ENCODE data around the gene KDR.

The KDR gene

DNA sequence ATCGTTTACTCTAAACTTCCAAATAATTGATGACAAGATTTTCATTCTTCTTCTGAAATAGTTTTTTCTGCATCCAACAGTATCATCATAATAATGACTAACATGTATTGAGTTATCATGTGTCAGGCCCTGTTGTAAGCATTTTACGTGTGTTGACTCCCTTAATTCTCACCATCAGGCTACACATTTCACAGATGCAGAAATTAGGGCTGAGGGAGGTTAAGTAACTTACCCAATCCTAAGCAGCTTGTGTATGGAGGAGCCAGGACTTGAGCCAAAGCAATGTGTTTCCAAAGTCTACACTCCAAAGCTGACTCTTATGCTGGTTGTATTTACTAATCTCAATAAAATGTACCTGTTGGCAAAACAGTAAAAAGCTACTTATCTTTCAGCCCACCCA, 11.2 kb upstream of the KDR start:
- H3K27ac ChIP-seq = no peak overlapping the region
- TF ChIP-seq ZFX (IDR thresholded peaks at IDR 0.05) = no peak

DNA sequence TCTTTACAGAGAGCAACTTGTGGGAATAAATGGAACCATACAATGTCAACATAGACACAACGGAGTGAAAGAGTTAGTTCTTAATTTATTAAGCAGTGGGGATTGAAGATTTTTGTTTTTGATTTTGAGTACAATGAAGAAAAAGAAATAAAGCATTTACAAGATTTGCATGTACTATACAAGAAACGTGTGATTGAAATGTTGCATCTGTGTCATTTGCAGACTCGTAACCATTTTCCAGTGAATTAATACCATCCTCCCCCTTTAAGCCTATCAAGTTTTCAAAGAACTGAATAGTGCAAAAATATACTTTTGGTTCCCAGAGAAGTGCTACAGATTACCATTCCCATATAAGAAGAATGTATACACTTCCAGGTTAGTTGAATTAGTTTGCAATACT, 8.6 kb upstream of the KDR start:
- TF ChIP-seq ZFX (IDR thresholded peaks at IDR 0.05) = no peak
- TF ChIP-seq, protein P1, sequence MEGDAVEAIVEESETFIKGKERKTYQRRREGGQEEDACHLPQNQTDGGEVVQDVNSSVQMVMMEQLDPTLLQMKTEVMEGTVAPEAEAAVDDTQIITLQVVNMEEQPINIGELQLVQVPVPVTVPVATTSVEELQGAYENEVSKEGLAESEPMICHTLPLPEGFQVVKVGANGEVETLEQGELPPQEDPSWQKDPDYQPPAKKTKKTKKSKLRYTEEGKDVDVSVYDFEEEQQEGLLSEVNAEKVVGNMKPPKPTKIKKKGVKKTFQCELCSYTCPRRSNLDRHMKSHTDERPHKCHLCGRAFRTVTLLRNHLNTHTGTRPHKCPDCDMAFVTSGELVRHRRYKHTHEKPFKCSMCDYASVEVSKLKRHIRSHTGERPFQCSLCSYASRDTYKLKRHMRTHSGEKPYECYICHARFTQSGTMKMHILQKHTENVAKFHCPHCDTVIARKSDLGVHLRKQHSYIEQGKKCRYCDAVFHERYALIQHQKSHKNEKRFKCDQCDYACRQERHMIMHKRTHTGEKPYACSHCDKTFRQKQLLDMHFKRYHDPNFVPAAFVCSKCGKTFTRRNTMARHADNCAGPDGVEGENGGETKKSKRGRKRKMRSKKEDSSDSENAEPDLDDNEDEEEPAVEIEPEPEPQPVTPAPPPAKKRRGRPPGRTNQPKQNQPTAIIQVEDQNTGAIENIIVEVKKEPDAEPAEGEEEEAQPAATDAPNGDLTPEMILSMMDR (conservative IDR thresholded peaks at IDR 0.05) = no peak
- no peak overlapping the region for H3K27ac ChIP-seq

DNA sequence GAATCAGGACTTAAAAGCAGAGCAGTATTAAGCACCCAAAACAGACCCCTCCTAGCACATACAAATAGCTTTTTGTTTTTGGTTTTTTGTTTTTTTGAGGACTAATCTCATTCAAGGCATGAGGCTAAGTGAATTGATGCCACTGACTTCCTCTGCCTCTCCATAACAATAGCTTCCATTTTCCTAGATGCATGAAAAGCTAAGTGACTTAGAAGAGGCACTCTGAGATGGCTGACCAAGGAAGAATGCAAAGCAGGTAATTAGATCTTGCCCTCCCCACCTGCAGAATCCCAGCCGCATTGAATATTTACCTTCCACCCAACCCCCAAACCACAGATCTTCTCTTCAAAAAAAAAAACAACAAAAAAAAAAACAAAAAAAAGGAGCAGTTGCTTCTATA, 7.4 kb upstream of the KDR start:
- TF ChIP-seq, protein P1 (conservative IDR thresholded peaks at IDR 0.05) = no peak
- no peak for TF ChIP-seq ZFX (IDR thresholded peaks at IDR 0.05)
- H3K27ac ChIP-seq = no peak overlapping the region

DNA sequence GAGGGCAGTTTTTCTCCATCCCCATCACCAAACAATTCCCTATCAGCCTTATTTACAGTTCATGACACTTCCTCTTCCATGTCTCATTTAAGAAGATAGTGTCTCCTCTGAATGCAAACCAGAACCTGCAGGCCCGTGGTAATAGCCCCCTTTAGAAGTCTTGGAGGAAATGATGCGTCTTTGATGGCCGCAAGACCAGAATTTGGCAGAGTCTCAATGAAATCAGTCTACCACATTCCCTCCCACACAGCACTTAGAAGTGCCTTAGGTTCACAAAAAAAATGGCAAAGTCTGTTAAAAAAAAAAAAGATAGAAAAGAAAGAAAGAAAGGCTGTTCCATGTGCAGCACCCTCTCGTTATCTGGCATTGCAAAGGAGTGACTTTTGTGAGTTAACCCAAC, 2.1 kb upstream of the KDR start:
- no peak overlapping the region for H3K27ac ChIP-seq
- TF ChIP-seq, protein P1 (conservative IDR thresholded peaks at IDR 0.05) = no peak
- TF ChIP-seq ZFX (IDR thresholded peaks at IDR 0.05) = no peak

DNA sequence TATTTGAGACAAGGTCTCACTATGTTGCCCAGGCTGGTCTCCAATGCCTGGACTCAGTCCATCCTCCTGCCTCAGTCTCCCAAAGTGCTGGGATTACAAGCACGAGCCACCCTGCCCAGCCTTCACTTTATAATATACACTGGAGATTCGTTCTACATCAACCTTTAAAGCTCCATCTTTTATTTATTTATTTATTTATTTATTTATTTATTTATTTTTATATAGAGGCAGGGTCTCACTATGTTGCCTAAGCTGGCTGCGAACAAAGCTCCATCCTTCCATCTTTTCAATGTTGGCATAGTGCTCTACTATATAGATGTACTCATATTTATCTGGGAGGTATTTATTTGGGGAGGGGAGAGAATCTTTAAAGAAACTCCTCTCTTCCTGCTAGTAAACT, 1.7 kb upstream of the KDR start:
- H3K27ac ChIP-seq = no peak overlapping the region
- TF ChIP-seq, protein P1 (conservative IDR thresholded peaks at IDR 0.05) = no peak
- no peak for TF ChIP-seq ZFX (IDR thresholded peaks at IDR 0.05)

DNA sequence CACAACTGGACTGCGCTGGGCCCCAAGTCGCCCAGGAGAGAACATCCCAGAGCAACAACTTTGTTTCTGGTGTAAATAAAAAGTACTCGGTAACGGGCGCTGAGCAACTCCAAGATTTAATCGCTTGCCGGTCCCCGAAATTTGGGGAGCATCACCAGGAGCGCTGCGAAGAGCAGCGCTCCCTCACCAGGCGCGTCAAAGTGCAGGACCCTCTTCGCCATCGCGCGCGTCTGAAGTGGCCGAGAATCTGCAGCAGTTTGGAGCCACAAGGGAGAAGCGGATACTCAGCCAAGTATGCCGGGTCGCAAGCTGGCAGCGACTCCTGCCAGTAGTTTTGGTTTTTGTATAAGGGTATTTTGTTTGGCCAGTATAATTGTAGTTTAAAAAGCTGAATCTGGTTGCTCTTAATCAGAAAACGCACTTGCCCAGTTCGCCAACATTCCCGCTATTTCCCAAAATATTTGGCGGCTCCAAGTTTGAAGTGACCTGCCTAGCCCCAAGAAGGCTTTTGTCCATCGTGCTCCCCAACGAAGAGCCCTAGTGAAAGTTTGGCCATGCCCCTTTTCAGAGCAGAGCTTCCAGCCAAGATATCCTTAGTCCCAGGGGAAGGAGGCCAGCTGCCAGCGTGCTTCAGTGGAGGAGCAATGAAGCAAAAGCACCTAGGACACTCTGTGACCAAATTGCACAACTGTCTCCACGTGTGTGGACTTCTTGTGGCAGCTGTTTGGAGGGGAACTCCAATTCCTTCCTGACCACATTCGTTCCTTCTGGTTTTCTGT, 557 bp upstream of the KDR start:
- H3K27ac ChIP-seq = no peak overlapping the region
- no peak for TF ChIP-seq ZFX (IDR thresholded peaks at IDR 0.05)
- TF ChIP-seq, protein P1 (conservative IDR thresholded peaks at IDR 0.05) = no peak

DNA sequence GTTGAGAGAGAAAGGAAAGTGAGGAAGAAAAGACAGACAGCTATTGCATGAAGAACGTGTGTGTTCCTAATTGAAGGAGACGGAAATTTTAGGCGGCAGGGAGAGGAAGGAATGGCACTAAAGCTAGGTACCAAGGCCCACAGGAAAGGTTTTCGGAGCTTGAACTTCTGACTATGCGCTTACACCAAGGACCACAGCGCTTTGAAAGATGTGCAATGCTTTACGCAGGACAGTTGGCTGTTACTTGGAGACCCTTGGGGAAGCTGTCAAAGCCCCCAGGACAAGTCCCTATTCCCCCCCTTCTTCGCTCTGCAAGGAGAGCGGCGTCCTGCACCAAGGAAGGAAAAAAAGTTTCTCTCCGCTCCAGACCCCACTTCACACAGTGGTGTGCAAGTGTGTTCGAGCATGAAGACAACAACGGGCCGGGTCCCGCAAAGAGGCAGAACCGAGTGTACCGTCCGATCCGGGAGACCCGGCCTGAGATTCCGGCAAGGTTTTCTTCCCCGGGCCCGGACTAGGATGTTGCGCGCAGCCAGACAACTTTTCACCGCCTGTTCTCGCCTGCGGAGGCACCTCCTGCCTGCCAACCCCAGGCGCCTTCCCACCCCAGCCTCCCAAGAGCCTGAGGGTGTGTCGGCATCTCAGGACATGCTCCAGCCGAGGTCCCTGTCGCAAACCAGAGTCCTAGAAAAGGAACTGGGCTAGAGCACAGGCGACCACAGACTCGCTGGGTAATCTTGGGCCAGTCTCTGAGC, 896 bp downstream of the KDR start:
- no peak for TF ChIP-seq ZFX (IDR thresholded peaks at IDR 0.05)
- TF ChIP-seq, protein P1 (conservative IDR thresholded peaks at IDR 0.05) = no peak
- H3K27ac ChIP-seq = no peak overlapping the region
